Tibial nerve (tissue), 3 donors: ENCODE data around the gene ICOS.

Experiments used
- POLR2A ChIP-seq, 2 donors: fragments of 450-650 bp; IDR thresholded peaks; one replicate each; pipeline ENCODE4 v1.6.1; 2017; ENCODE audit warnings: antibody characterized with exemption in 2 of 2, mild to moderate bottlenecking in 2 of 2, moderate library complexity in 2 of 2
- TF ChIP-seq, protein P1 (sequence below), 5 experiments: fragments of 200-600 bp in 3 of 5; fragments of 450-650 bp in 2 of 5; sonication (generic) in 3 of 5; IDR thresholded peaks; one replicate each; pipeline ENCODE4 v1.5.1; 2016 to 2019; ENCODE audit warnings: antibody characterized with exemption in 5 of 5, mild to moderate bottlenecking in 3 of 5, moderate library complexity in 2 of 5

GRCh38 chr2:203918264-203918663 lies 18.3 kb upstream of the ICOS start:
- TF ChIP-seq, protein P1, sequence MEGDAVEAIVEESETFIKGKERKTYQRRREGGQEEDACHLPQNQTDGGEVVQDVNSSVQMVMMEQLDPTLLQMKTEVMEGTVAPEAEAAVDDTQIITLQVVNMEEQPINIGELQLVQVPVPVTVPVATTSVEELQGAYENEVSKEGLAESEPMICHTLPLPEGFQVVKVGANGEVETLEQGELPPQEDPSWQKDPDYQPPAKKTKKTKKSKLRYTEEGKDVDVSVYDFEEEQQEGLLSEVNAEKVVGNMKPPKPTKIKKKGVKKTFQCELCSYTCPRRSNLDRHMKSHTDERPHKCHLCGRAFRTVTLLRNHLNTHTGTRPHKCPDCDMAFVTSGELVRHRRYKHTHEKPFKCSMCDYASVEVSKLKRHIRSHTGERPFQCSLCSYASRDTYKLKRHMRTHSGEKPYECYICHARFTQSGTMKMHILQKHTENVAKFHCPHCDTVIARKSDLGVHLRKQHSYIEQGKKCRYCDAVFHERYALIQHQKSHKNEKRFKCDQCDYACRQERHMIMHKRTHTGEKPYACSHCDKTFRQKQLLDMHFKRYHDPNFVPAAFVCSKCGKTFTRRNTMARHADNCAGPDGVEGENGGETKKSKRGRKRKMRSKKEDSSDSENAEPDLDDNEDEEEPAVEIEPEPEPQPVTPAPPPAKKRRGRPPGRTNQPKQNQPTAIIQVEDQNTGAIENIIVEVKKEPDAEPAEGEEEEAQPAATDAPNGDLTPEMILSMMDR (IDR thresholded peaks at IDR 0.05): no peak
- no peak for TF ChIP-seq POLR2A (IDR thresholded peaks at IDR 0.05)
